Left colon (tissue), 2 donors: ENCODE results near the gene ZNF280C. TPM values are rescaled to one million over a fixed set of nuclear protein-coding genes. Genes with fewer than 3 reads are reported as not detected.
A peak's percentile ranks its signal among the peaks of the same experiment; 100 is the strongest.
"Not testable (repeated sequence)": the region's sequence is repeated elsewhere in the genome, so short reads cannot be mapped to it uniquely, and the experiment has no call there.

Experiments
- ATAC-seq: fragments of 200-7000 bp; cut with Tn5 transposase; one replicate; pipeline ENCODE4 v1.9.1; 2020; ENCODE audit warnings: mild to moderate bottlenecking, moderate library complexity
- DNase-seq, 2 donors: peaks; one replicate each; pipeline ENCODE4 v3.0.0-alpha.2; 2020
- intact Hi-C, 2 donors: fragments of 100-400 bp; cut with DNase I in 1 of 2; cut with micrococcal nuclease in 1 of 2; formaldehyde crosslinking; loops; one replicate each; pipeline versions ENCODE4 v1.11.2 to v1.14.0; 2022; cut with DNase I, micrococcal nuclease
- long read RNA-seq: library from polyadenylated mRNA; unstranded; transcript quantifications from one replicate; pipeline ENCODE4 v2.0.0, GENCODE V29; 2021
- total RNA-seq, 2 donors: library from RNA; stranded (reverse); fragmentation: NEBNext Ultra II Directional; extraction: Animal tissue kit (Norgen Biotek cat#: 25700); gene quantifications; one replicate each; pipeline ENCODE4 v1.2.1, GENCODE V29; 2021
- donor health status: DM: no; HTN: no; CAD: no.
- donor health status: DM: yes; HTN: yes; CAD: no.

The ZNF280C gene
- 1 to 10 TPM; 2.7 to 2.9 TPM for total RNA-seq
- long read RNA-seq, result 0 reads

- intact Hi-C loops, result no loop called here
- ATAC-seq, result peak; percentile 98
- DNase-seq, result peak; percentile 89 to 92
Measured at GRCh38 chrX:130268449-130269170, at the start of gene ZNF280C. Gene ZNF280C (minus strand): TSS chrX:130268899. CDS start chrX:130260449, 8,450 bp downstream.

GRCh38 chrX:130304587-130305368 lies 36.1 kb upstream of the ZNF280C start:
- ATAC-seq (no peak), DNase-seq (no peak)
- intact Hi-C loops, result no loop called here

- DNase-seq (no peak), ATAC-seq (no peak)
- intact Hi-C loops, result no loop called here
Measured at GRCh38 chrX:130301977-130302376, 33.3 kb upstream of the ZNF280C start.

- DNase-seq, result no peak
Measured at GRCh38 chrX:130301405-130301804, 32.7 kb upstream of the ZNF280C start.

GRCh38 chrX:130300010-130300282 lies 31.2 kb upstream of the ZNF280C start:
- intact Hi-C loops, result no loop called here
- no peak for DNase-seq
- ATAC-seq, result no peak

More at GRCh38 chrX:130301405-130301804, 32.7 kb upstream of the ZNF280C start:
- intact Hi-C loops, result no loop called here
- no peak for ATAC-seq

- peak; percentile 52 to 60 for DNase-seq
- intact Hi-C loops, result no loop called here
- ATAC-seq, result peak; percentile 97
Measured at GRCh38 chrX:130299279-130300009, 30.7 kb upstream of the ZNF280C start.

GRCh38 chrX:130296743-130297142 lies 28.0 kb upstream of the ZNF280C start:
- no peak for DNase-seq
- ATAC-seq, result no peak
- intact Hi-C loops, result no loop called here

- ATAC-seq (no peak), DNase-seq (no peak)
- intact Hi-C loops, result no loop called here
Measured at GRCh38 chrX:130296297-130296678, 27.6 kb upstream of the ZNF280C start.

GRCh38 chrX:130295519-130296296 lies 27.0 kb upstream of the ZNF280C start:
- no peak for DNase-seq
- intact Hi-C loops, result no loop called here
- ATAC-seq, result no peak

GRCh38 chrX:130287071-130287770 lies 18.5 kb upstream of the ZNF280C start:
- ATAC-seq (peak; percentile 89), DNase-seq (no peak)
- intact Hi-C loops, result no loop called here

GRCh38 chrX:130285710-130286109 lies 17.0 kb upstream of the ZNF280C start:
- ATAC-seq (peak; percentile 35), DNase-seq (no peak)
- intact Hi-C loops, result no loop called here

- no peak for ATAC-seq
- no peak for DNase-seq
- intact Hi-C loops, result no loop called here
Measured at GRCh38 chrX:130285069-130285620, 16.4 kb upstream of the ZNF280C start.

GRCh38 chrX:130282151-130282550 lies 13.5 kb upstream of the ZNF280C start:
- no peak for ATAC-seq
- intact Hi-C loops, result no loop called here
- DNase-seq, result no peak

- no peak for DNase-seq
- ATAC-seq, result no peak
- intact Hi-C loops, result no loop called here
Measured at GRCh38 chrX:130280901-130281300, 12.2 kb upstream of the ZNF280C start.

- DNase-seq, ATAC-seq, intact Hi-C loops: not testable (repeated sequence)
Measured at GRCh38 chrX:130272253-130272652, 3.6 kb upstream of the ZNF280C start.

GRCh38 chrX:130269391-130269790 lies 692 bp upstream of the ZNF280C start:
- ATAC-seq, DNase-seq, intact Hi-C loops: not testable (repeated sequence)

- intact Hi-C loops, result no loop called here
- ATAC-seq (no peak), DNase-seq (no peak)
Measured at GRCh38 chrX:130267956-130268448, 697 bp downstream of the ZNF280C start.

- intact Hi-C loops, result no loop called here
- ATAC-seq (no peak), DNase-seq (no peak)
Measured at GRCh38 chrX:130264573-130264972, 4.1 kb downstream of the ZNF280C start.
